ENCODE data around the gene GRID2. TPM values are rescaled to one million over a fixed set of nuclear protein-coding genes. Genes with fewer than 3 reads are reported as not detected.
A peak's percentile ranks its signal among the peaks of the same experiment; 100 is the strongest.

Gene GRID2
- total RNA-seq, 4 donors from 2014 or later, result 0.63 TPM; not detected in 3

DNA sequence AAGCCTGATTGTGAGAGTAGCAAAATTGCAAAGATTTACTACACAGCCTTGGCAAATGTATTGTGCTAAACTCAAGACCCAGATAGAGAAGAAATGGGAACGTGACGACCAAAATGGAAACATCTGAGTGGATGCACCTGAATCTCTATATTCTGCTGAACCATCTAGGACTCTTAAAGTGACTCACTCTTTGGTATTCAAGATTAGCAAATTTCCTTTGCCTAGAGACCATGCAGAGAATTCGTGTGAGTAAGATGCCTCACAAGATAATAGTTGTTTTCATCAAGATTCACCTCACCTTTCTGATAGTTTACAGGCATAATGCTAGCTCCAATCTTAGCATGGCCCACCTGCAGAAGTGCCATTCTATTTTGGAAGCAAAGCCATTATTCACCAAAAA, 1510.4 kb downstream of the GRID2 start:
- Histone ChIP-seq H3K27me3 (no peaks in the 10 kb centered on the region), H3K4me3 (no peak overlapping the region), H3K27ac (no peak overlapping the region), H3K4me1 (peaks cover 0 to 17% (median 0%) of the 10 kb centered on the region in 4 donors), H3K36me3 (no peaks in the 10 kb centered on the region), H3K9me3 (no peaks in the 10 kb centered on the region)
- no peak for DNase-seq (ENCODE audit: low spot score in 2 of 2)
- 81 to 86% methylated on average over 3 of the region's 3 CpGs for WGBS, 2 donors
- TF ChIP-seq EP300 (IDR thresholded peaks at IDR 0.05) (no peak), POLR2A (IDR thresholded peaks at IDR 0.05) (no peak), CTCF (IDR thresholded peaks at IDR 0.05) (no peak)

GRCh38 chr4:93814722-93815121, 1511.0 kb downstream of the GRID2 start:
- peak in 1 of 2 donors; percentile 61 for DNase-seq (ENCODE audit: low spot score in 2 of 2)
- no peak overlapping the region for H3K27ac ChIP-seq
- 47 to 63% methylated on average over 4 of the region's 4 CpGs for WGBS, 2 donors
- peaks cover 0 to 13% (median 0%) of the 10 kb centered on the region in 4 donors for H3K4me1 ChIP-seq
- peak in 1 of 2 donors; percentile 53 for TF ChIP-seq EP300 (IDR thresholded peaks at IDR 0.05)
- TF ChIP-seq POLR2A (IDR thresholded peaks at IDR 0.05), result no peak
- no peak overlapping the region for H3K4me3 ChIP-seq
- H3K9me3 ChIP-seq, result no peaks in the 10 kb centered on the region
- H3K27me3 ChIP-seq, result peaks cover 0 to 3% of the 10 kb centered on the region in 2 donors
- H3K36me3 ChIP-seq, result no peaks in the 10 kb centered on the region

Small RNA genes lying within 50 kb of the gene (small RNA-seq; reads per million reads assigned to genes)
- not detected for gene RNA5SP164

Data from tibial nerve (tissue), 4 donors.